Heart right ventricle (tissue), 16 donors: Measurements from ENCODE around the gene NKX1-1. TPM values are rescaled to one million over a fixed set of nuclear protein-coding genes. Genes with fewer than 3 reads are reported as not detected.
"Not testable (repeated sequence)": the region's sequence is repeated elsewhere in the genome, so short reads cannot be mapped to it uniquely, and the experiment has no call there.

Experiments
- ATAC-seq, 8 donors: fragments of 200-7000 bp; cut with Tn5 transposase; one replicate each; pipeline ENCODE4 v1.9.1; 2020; ENCODE audit warnings: mild to moderate bottlenecking in 8 of 8, moderate library complexity in 8 of 8, moderate number of reproducible peaks in 1 of 8
- DNase-seq, 2 donors: peaks; one replicate each; pipeline ENCODE4 v3.0.0-alpha.2; 2020
- H3K27ac ChIP-seq, 10 donors: fragments of 200-600 bp; sonication (generic) in 2 of 10; one replicate each; pipeline versions ENCODE4 v1.5.0 to v1.8.0; 2020 to 2022; ENCODE audit warnings: mild to moderate bottlenecking in 3 of 10
- H3K27me3 ChIP-seq, 7 donors: fragments of 200-600 bp; one replicate each; pipeline ENCODE4 v1.8.0; 2021 to 2022; ENCODE audit warnings: mild to moderate bottlenecking in 2 of 7
- H3K36me3 ChIP-seq, 9 donors: fragments of 200-600 bp; sonication (generic) in 1 of 9; one replicate each; pipeline versions ENCODE4 v1.5.0 to v1.8.0; 2020 to 2022; ENCODE audit warnings: mild to moderate bottlenecking in 2 of 9
- H3K4me1 ChIP-seq, 9 donors: fragments of 200-600 bp; sonication (generic) in 1 of 9; one replicate each; pipeline versions ENCODE4 v1.5.0 to v1.8.0; 2020 to 2022; ENCODE audit warnings: mild to moderate bottlenecking in 4 of 9
- H3K4me3 ChIP-seq, 10 donors: fragments of 200-600 bp; sonication (generic) in 2 of 10; one replicate each; pipeline versions ENCODE4 v1.5.0 to v1.8.0; 2020 to 2022; ENCODE audit warnings: mild to moderate bottlenecking in 7 of 10, moderate library complexity in 2 of 10
- H3K9me3 ChIP-seq, 11 donors: fragments of 200-600 bp in 10 of 11; sonication (generic) in 2 of 11; one replicate each; pipeline versions ENCODE4 v1.5.0 to v1.8.0; 2013 to 2022; ENCODE audit warnings: mild to moderate bottlenecking in 2 of 11, control low read depth in 1 of 11, moderate library complexity in 1 of 11
- CTCF ChIP-seq, 9 donors: fragments of 200-600 bp; sonication (generic) in 2 of 9; IDR thresholded peaks; one replicate each; pipeline versions ENCODE4 v1.5.0 to v1.8.0; 2021 to 2022; ENCODE audit warnings: antibody characterized with exemption in 9 of 9, mild to moderate bottlenecking in 5 of 9, moderate library complexity in 1 of 9
- WGBS, 2 donors: extraction: QIAGEN DNeasy Blood & Tissue Kit; methylation state at CpG; one replicate each; pipeline ENCODE4 v1.1.7; 2013; ENCODE audit warnings: inconsistent platforms in 1 of 2; 5-methylcytosine and 5-hydroxymethylcytosine counted together
- intact Hi-C, 10 donors: fragments of 100-400 bp; cut with DNase I; formaldehyde crosslinking; loops; one replicate each; pipeline versions ENCODE4 v1.11.1 to v1.14.2; 2022
- polyA plus RNA-seq, 2 donors: library from polyadenylated mRNA; stranded (reverse); fragments of 200-250 nt; gene quantifications; one replicate each; pipeline ENCODE4 v1.2.3, GENCODE V29; 2013
- total RNA-seq, 10 donors: library from RNA; stranded (reverse); fragmentation: NEBNext Ultra II Directional in 3 of 10; extraction: Animal tissue kit (Norgen Biotek cat#: 25700) in 3 of 10; gene quantifications; one replicate each; pipeline versions ENCODE4 v1.2.1 to v1.2.4, GENCODE V29; 2021 to 2023
- donor health status: Arrhythmogenic right ventricular cardiomyopathy.
- donor health status: ischemic (EF 13 %, LVEDD 7.1; RV severe dilation, severe dysfunction).
- donor health status: healthy with polysubstance abuse.
- donor health status: DM: no; HTN: yes; CAD: no.
- donor health status: DM: no; HTN: no; CAD: no.
- donor health status: ischemic (EF 25% LVEDD 6.9; RV normal size, moderate dysfunction).
- donor health status: ischemic (EF 25% LVEDD 5.7; RV mildly dilated, moderate dysfunction).
- donor health status: healthy.
- donor health status: DM: yes; HTN: yes; CAD: no.
- donor health status: Ischemic cardiomyopathy.
- donor health status: ischemic (EF 35%, LVEDD 5.7; RV mildly dilated, moderate dysfunction).
- donor health status: nonischemic (EF 11% LVEDD 7.7; RV severe dilation, severe dysfunction).
- donor health status: DM: yes; HTN: yes; CAD: no.
- donor health status: PGD.
- donor health status: ischemic (EF 29% LVEDD 5.4; RV normal size, mild dysfunction).
- donor health status: nonischemic (EF 23%, LVEDD 6.1; RV moderate dilation, normal function).

NKX1-1 gene
- total and polyA plus RNA-seq, 12 donors = not detected

GRCh38 chr4:1447676-1448588, 41.7 kb upstream of the NKX1-1 start:
- Histone ChIP-seq H3K9me3 (no peaks in the 10 kb centered on the region), H3K36me3 (no peaks in the 10 kb centered on the region), H3K27me3 (peaks cover 0 to 60% (median 40%) of the 10 kb centered on the region in 7 donors), H3K4me1 (no peaks in the 10 kb centered on the region), H3K4me3 (no peak overlapping the region), H3K27ac (no peak overlapping the region)
- whole genome bisulfite sequencing, 2 donors = 76 to 78% methylated on average over 17 to 18 of the region's 18 CpGs
- DNase-seq (no peak), ATAC-seq (no peak)
- no peak for TF ChIP-seq CTCF (IDR thresholded peaks at IDR 0.05)
- intact Hi-C loops = no loop called here

- H3K4me3 ChIP-seq = no peak overlapping the region
- peaks cover 0 to 60% (median 40%) of the 10 kb centered on the region in 7 donors for H3K27me3 ChIP-seq
- ATAC-seq = no peak
Measured at GRCh38 chr4:1446502-1447386, 40.5 kb upstream of the NKX1-1 start.

DNA sequence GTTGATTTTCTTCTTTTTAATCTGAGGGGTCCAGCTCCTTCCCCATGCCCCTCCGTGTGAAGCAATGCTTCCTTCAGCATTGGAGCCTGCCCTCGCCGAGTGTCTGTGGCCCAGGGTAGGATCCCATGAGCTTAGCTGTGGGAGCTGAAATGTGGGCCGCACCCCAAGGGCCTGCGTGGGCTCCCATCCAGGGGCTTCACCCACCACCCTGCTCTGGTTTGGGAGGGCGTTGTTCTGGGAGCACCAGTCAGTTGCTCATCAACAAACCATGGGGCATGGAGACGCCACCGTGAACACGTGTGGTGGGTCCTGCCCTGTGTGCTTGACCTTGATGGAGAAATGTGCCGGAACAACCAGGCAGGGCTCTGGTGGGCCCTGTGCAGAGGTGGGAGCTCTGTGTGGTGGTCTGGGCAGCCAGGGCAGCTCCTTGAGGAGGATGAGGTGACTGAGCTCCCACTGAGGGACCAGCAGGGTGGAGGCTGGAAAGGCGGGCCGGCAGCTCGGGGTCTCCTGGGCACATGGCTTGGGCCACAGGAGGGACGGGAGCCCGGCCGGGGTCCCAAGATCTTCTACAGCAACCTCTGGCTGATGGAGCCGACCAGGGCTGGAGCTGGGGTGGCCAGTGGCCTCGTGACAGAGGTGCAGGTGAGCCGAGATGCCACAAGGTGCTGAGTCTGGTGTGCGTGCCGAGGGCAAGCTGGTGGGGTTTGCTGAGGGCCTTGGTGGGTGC, 39.6 kb upstream of the NKX1-1 start:
- Histone ChIP-seq H3K27ac (no peak overlapping the region), H3K27me3 (peaks cover 0 to 54% (median 39%) of the 10 kb centered on the region in 7 donors)
- intact Hi-C loops = no loop called here

More at GRCh38 chr4:1446502-1447386, 40.5 kb upstream of the NKX1-1 start:
- Histone ChIP-seq H3K27ac (no peak overlapping the region), H3K36me3 (no peaks in the 10 kb centered on the region), H3K9me3 (no peaks in the 10 kb centered on the region), H3K4me1 (no peaks in the 10 kb centered on the region)
- WGBS, 2 donors = 83 to 85% methylated on average over 21 to 22 of the region's 22 CpGs
- DNase-seq = no peak
- intact Hi-C loops = no loop called here
- no peak for TF ChIP-seq CTCF (IDR thresholded peaks at IDR 0.05)

GRCh38 chr4:1443688-1444172, 37.5 kb upstream of the NKX1-1 start:
- H3K27ac ChIP-seq, ATAC-seq: not testable (repeated sequence)
- WGBS, 2 donors = 76 to 88% methylated on average over 4 of the region's 4 CpGs

More for the DNA sequence above, 39.6 kb upstream of the NKX1-1 start:
- no peak for ATAC-seq
- TF ChIP-seq CTCF (IDR thresholded peaks at IDR 0.05) = no peak
- WGBS, 2 donors = 88 to 90% methylated on average over 21 of the region's 21 CpGs
- Histone ChIP-seq H3K36me3 (no peaks in the 10 kb centered on the region), H3K9me3 (no peaks in the 10 kb centered on the region), H3K4me3 (no peak overlapping the region), H3K4me1 (no peaks in the 10 kb centered on the region)
- DNase-seq = no peak

More at GRCh38 chr4:1443688-1444172, 37.5 kb upstream of the NKX1-1 start:
- intact Hi-C loops, H3K9me3 ChIP-seq, H3K36me3 ChIP-seq, H3K4me3 ChIP-seq, DNase-seq, H3K4me1 ChIP-seq: not testable (repeated sequence)
- H3K27me3 ChIP-seq = peaks cover 0 to 32% (median 18%) of the 10 kb centered on the region in 7 donors
